Motor neuron (in vitro differentiated cells): Measurements from ENCODE around the gene C5AR2. TPM values are rescaled to one million over a fixed set of nuclear protein-coding genes. Genes with fewer than 3 reads are reported as not detected.
A peak's percentile ranks its signal among the peaks of the same experiment; 100 is the strongest.
"Not testable (repeated sequence)": the region's sequence is repeated elsewhere in the genome, so short reads cannot be mapped to it uniquely, and the experiment has no call there.

Experiments
- ATAC-seq, 8 experiments: fragments of 200-7000 bp; cut with Tn5 transposase; replicated peaks in 6 of 8; 2 replicates each; pipeline ENCODE4 v1.8.0; 2021; ENCODE audit warnings: mild to moderate bottlenecking in 8 of 8, moderate library complexity in 8 of 8
- H3K27ac ChIP-seq, 2 donors: fragments of 250-450 bp; sonication (Bioruptor Pico); 2 replicates each; pipeline ENCODE4 v1.9.0; 2021; ENCODE audit warnings: antibody characterized with exemption in 2 of 2, mild to moderate bottlenecking in 2 of 2, moderate library complexity in 1 of 2
- H3K4me1 ChIP-seq, 2 donors: fragments of 250-450 bp; sonication (Bioruptor Pico); replicated peaks in 1 of 2; 2 replicates each; pipeline ENCODE4 v1.6.1; 2021; ENCODE audit warnings: antibody characterized with exemption in 2 of 2, mild to moderate bottlenecking in 2 of 2, moderate library complexity in 1 of 2
- H3K4me3 ChIP-seq, 5 donors: fragments of 250-450 bp; sonication (Bioruptor Pico); 2 replicates each; pipeline ENCODE4 v1.9.0; 2021; ENCODE audit warnings: antibody characterized with exemption in 5 of 5, mild to moderate bottlenecking in 5 of 5, moderate library complexity in 4 of 5
- WGBS, 10 experiments: fragments of 450-650 bp; shearing (Covaris generic); methylation state at CpG; one replicate each; pipeline ENCODE4 v1.0.0; 2022; 5-methylcytosine and 5-hydroxymethylcytosine counted together
- in situ Hi-C, 9 experiments: fragments of 400-800 bp; cut with MboI; loops; one replicate each; pipeline ENCODE4 v1.15.0; 2021; ENCODE audit warnings: low sequenced_read_pairs in 9 of 9, low pct_unique_long_range_greater_than_20kb in 2 of 9; ENCODE audit not compliant: unreplicated experiment in 9 of 9
- total RNA-seq, 8 experiments: library from RNA; unstranded; fragments of 300-600 nt; gene quantifications; 2 replicates each; pipeline versions ENCODE4 v1.2.3 to v1.2.4, GENCODE V29; 2022

Gene C5AR2
- total RNA-seq, 8 experiments from 2014 or later: 0.04 to 0.36 (median 0.09) TPM; not detected in 1

DNA sequence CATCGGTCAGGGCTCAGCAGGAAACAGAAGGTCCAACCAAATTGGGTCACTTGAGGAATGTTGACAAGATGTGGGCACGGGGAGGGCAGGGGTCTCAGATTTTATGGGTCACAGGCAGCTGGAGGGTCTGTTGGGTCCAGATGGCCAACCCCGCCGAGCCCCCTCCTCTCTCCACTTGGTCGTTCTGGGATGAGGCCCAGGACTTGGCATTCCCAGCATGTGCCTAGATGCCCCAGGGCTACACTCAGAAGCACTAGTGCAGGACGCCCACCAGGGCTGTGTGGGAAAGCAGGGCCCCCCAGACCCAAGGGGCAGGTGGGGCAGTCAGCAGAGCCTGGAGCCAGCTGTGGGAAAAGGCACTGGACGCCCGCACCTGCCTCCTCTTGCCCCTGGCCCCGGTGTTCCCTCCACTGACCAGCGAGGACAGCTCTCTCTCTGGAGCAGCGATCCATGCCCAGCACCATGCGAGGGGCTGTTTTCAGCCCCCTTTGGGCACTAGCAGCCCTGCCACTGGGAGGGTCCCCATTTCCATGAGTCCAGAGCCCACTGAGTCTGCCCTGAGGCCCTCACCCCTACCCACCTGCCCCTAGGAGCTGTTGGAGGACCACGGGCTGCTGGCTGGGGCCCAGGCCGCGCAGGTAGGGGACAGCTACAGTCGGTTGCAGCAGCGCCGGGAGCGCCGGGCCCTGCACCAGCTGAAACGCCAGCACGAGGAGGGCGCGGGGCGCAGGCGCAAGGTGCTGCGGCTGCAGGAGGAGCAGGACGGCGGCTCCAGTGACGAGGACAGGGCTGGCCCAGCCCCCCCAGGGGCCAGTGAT is 43.1 kb downstream of the C5AR2 start:
- Histone ChIP-seq H3K4me1 (no peaks in the 10 kb centered on the region), H3K27ac (no peak overlapping the region), H3K4me3 (no peak overlapping the region)
- no peak for ATAC-seq
- in situ Hi-C loops: no loop called here
- 80 to 100% (median 92%) methylated on average over 1 to 3 of the region's 30 CpGs; no CpG with 5 or more reads in 6 of the 10 experiments for WGBS, 10 experiments

DNA sequence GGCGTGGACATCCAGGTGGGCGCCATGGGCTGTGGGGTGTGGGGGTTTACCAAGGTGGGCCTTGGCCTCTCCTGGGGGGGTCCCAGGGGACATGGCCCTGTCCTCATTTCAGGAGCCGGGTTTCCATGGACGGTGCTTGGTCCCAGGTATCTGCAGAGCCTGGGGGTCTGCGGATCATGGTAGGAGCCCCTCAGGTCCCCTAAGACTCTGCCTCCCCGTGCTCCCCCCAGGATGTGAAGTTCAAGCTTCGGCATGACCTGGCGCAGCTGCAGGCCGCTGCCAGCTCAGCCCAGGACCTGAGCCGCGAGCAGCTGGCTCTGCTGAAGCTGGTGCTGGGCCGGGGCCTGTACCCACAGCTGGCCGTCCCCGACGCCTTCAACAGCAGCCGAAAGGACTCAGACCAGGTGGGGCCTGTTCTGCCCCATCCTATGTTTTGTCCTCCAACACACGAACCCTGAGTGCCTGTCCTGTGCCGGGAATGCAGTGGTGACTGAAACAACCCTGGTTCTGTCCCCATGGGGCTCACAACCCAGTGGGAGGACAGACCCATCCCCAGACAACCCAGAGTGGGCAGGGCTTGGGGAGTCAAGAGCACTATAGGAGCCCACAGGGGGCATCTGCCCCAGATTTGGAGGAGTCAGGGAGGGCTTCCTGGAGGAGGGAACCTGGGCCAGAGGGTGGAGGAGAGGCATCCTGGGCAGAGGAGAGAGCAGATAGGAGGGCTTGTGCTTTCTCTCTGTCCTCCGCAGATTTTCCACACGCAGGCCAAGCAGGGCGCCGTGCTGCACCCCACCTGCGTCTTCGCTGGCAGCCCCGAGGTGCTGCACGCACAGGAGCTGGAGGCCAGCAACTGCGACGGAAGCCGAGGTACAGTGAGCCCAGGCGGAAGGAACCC is 44.0 kb downstream of the C5AR2 start:
- Histone ChIP-seq H3K4me1 (no peaks in the 10 kb centered on the region), H3K27ac (no peak overlapping the region), H3K4me3 (no peak overlapping the region)
- in situ Hi-C loops: no loop called here
- WGBS, 10 experiments: 86 to 100% (median 93%) methylated on average over 3 to 17 of the region's 30 CpGs; no CpG with 5 or more reads in 7 of the 10 experiments
- no peak for ATAC-seq

DNA sequence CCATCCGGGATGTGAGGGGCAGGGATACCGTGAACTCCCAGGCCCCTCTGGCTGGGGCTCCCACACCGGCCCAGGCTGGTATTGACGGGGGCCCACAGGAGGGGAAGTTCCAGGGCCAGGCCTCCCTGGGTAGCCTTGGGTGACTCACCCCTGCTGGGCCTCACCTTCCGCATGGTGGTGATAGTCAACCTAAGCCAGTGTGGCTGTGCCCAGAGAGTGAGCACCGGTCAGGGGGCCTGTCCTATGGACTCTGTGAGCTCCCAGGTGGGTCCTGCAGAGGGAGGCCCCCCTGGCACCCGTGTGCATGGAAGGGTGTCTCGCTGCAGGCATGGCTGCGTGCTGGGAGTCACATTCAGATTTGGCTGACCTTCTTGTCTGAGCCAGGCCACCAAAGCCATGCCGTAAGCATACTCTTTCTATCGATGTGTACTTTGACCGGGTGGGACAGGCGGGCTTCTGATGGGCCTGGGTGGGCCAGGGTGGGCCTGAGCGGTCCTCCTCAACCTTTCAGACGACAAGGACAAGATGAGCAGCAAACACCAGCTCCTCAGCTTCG is 44.7 kb downstream of the C5AR2 start:
- 80 to 100% methylated on average over 1 to 2 of the region's 16 CpGs; no CpG with 5 or more reads in 8 of the 10 experiments for WGBS, 10 experiments
- ATAC-seq: peak in 4 of 8 experiments; percentile 11 to 20 (median 17)
- no peak overlapping the region for H3K4me3 ChIP-seq
- in situ Hi-C loops: no loop called here
- H3K27ac ChIP-seq: no peak overlapping the region
- H3K4me1 ChIP-seq: no peaks in the 10 kb centered on the region

DNA sequence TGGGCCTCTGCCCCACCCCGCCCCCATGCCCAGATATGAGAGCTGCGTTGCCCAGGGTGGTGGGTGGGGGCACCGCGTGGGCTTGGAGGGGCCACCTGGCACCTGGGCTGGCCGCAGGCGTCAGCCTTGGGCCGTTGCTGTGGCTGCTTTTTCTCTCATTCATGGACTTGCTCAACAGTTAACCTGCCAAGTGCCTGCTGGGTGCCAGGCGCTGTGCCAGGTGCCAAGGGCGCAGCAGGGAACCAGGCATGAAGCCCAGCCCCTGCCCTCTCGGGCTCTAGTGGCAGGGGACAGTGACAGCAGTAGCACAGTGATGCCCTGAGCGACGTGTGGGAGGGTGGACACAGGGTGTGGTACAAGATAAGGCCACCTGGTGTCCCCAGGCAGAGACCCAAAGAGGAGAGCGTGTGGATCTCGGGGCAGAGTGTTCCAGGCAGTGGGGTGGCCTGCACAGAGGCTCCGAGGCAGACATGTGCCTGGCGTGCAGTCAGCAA is 45.3 kb downstream of the C5AR2 start:
- in situ Hi-C loops: no loop called here
- 80 to 93% methylated on average over 1 to 6 of the region's 16 CpGs; no CpG with 5 or more reads in 8 of the 10 experiments for WGBS, 10 experiments
- Histone ChIP-seq H3K4me1 (no peaks in the 10 kb centered on the region), H3K27ac (no peak overlapping the region), H3K4me3 (no peak overlapping the region)
- ATAC-seq: peak in 1 of 8 experiments; percentile 12

DNA sequence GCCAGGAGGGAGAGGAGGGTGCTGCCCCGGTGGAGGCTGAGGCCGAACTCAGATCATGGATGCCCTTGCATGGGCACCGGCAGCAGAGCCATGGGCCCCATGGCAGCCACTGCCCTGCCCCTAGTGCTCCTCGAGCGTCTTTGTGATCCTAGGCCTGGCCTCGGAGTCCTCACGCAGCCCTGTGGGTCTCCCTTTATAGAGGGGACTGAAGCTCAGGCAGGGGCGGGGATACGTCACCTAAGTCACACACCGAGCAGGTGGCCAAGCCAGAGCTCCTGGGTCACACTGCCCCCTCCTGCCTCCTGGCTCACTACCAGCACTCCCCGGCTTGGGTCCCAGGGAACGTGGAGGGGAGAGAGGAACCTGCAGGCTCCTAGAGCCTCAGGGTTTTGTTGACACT is 45.8 kb downstream of the C5AR2 start:
- ATAC-seq: no peak
- no peak overlapping the region for H3K27ac ChIP-seq
- in situ Hi-C loops: no loop called here
- no peaks in the 10 kb centered on the region for H3K4me1 ChIP-seq
- 60 to 94% (median 80%) methylated on average over 1 to 9 of the region's 12 CpGs; no CpG with 5 or more reads in 5 of the 10 experiments for WGBS, 10 experiments
- no peak overlapping the region for H3K4me3 ChIP-seq

DNA sequence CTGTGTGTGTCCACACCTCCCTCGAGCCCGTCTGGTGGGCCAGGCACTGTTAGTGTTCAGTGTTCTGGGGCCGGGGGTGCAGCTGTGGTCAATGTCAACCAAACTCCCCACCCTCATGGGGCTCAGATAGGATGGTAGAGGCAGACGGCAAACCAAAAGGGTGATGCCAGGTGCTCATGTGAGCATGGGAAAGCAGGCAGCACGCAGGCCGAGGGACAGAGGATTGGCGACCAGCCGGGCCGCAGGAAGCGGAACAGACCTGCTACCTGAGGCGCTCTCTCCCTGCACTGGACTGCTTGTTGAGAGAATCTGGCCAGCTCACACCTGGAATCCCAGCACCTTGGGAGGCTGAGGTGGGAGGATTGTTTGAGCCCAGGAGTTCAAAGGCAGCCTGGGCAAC is 46.3 kb downstream of the C5AR2 start:
- Histone ChIP-seq H3K4me1 (no peaks in the 10 kb centered on the region), H3K27ac (no peak overlapping the region), H3K4me3 (no peak overlapping the region)
- WGBS, 10 experiments: 79 to 100% (median 96%) methylated on average over 2 to 9 of the region's 11 CpGs; no CpG with 5 or more reads in 5 of the 10 experiments
- no peak for ATAC-seq
- in situ Hi-C loops: no loop called here

DNA sequence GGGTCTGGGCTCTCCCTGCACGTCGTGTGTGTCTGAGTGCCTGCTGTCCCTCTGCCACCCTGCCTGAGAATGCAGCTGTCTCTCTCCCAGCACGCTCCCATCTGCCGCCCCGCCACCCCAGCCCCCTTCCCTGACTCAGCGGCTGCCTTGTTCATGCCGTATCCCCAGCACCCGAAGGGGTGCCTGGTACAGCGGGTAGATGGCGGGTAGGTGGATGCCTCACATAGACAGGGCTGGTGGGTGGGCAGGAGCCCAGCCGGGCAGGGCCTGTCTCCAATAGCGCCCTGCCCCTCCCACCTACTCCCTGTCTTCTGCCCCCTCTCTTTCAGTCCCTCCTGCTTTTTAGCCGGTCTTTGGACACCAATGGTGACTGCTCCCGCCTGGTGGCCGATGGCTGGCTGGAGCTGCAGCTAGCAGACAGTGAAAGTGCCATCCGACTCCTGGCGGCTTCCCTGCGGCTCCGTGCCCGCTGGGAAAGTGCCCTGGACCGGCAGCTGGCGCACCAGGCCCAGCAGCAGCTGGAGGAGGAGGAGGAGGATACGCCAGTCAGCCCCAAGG is 47.5 kb downstream of the C5AR2 start:
- ATAC-seq: peak in 5 of 8 experiments; percentile 6 to 30 (median 17)
- no peak overlapping the region for H3K27ac ChIP-seq
- peaks cover 0 to 3% of the 10 kb centered on the region in 2 donors for H3K4me1 ChIP-seq
- no peak overlapping the region for H3K4me3 ChIP-seq
- in situ Hi-C loops: no loop called here
- WGBS, 10 experiments: 80 to 100% (median 91%) methylated on average over 1 to 13 of the region's 23 CpGs; no CpG with 5 or more reads in 5 of the 10 experiments

DNA sequence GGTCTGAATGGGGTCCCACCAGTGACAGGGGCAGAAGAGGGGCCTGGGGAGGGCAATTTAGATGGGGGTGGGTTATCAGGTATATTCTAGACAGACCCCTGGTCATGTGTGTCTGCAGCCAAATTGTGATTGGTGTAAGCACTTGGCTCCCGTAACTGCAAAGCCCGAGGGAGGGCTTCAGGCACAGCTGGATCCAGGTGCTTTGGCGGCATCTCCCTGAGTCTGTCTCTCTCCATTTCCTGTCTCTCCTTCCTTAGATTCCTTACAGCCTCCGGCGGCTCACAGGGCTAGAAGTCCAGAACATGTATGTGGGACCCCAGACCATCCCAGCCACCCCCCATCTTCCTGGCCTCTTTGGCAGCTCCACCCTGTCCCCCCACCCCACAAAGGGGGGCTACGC is 48.6 kb downstream of the C5AR2 start:
- in situ Hi-C loops: no loop called here
- ATAC-seq: no peak
- H3K4me3 ChIP-seq: no peak overlapping the region
- H3K4me1 ChIP-seq: peaks cover 0 to 3% of the 10 kb centered on the region in 2 donors
- no peak overlapping the region for H3K27ac ChIP-seq
- WGBS, 10 experiments: 100% methylated on average over 1 to 2 of the region's 6 CpGs; no CpG with 5 or more reads in 8 of the 10 experiments

DNA sequence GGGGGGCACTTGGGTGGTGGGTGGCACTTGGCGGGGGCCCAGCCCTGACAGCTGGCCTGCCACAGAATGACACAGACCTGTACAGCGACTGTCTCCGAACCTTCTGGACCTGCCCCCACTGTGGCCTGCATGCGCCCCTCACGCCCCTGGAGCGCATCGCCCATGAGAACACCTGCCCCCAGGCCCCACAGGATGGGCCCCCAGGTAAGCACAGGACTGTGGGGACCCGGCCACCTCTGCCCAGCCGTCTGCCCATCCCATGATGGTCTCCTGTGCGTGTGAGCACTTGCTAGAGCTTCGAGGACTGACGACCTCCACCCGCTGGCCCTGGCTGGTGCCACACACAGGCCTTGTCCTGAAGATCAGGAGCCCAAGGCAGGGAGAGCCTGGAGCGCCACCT is 49.1 kb downstream of the C5AR2 start:
- no peak for ATAC-seq

DNA sequence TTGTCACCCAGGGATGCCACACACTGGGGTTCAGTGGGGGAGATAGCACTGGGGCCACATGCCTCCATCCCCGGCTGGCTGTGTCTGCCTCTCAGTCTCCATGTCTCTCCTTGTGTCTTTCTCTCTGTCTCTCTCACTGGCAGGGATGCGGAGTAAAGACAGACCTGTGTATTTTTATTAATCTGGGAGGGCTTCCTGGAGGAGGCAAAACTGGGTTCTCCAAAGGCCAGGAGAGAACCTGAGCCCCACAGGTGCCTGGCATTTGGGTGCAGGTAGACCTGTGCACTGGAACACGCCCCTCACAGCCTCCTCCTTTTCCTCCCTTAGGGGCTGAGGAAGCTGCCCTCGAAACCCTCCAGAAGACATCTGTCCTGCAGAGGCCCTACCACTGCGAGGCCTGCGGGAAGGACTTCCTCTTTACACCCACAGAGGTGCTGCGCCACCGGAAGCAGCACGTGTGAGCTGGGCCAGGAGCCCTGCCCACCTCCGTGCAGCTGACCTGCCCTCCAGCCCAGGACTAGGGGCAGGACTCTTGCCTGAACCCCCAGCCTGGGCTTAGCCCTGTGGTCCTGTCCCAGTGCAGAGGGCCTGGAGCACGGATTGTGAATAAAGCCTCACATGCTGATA is 49.8 kb downstream of the C5AR2 start:
- WGBS, 10 experiments: 96 to 100% (median 100%) methylated on average over 3 to 5 of the region's 11 CpGs; no CpG with 5 or more reads in 7 of the 10 experiments
- Histone ChIP-seq H3K4me1 (peaks cover 0 to 3% of the 10 kb centered on the region in 2 donors), H3K27ac (no peak overlapping the region), H3K4me3 (no peak overlapping the region)
- in situ Hi-C loops: no loop called here
- ATAC-seq: no peak

More for the DNA sequence above, 49.1 kb downstream of the C5AR2 start:
- no peak overlapping the region for H3K27ac ChIP-seq
- 90 to 100% (median 96%) methylated on average over 2 to 5 of the region's 14 CpGs; no CpG with 5 or more reads in 7 of the 10 experiments for WGBS, 10 experiments
- peaks cover 0 to 3% of the 10 kb centered on the region in 2 donors for H3K4me1 ChIP-seq
- in situ Hi-C loops: no loop called here
- H3K4me3 ChIP-seq: no peak overlapping the region

DNA sequence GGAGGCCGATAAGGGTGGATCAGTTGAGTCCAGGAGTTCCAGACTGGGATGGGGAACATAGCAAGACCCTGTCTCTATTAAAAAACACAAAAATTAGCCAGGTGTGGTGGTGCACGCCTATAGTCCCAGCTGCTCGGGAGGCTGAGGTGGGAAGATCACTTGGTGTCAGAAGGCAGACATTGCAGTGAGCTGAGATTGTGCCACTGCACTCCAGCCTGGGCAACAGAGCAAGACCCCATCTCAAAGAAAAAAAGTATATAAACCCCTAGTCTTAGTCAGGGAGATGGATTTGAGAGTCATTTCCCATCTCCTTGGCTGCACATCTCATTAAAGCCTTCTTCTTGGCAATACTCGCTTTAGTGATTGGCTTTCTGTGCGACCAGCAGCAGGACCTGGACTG is 51.9 kb downstream of the C5AR2 start:
- 10 to 100% (median 83%) methylated on average over 1 to 5 of the region's 5 CpGs; no CpG with 5 or more reads in 3 of the 10 experiments for WGBS, 10 experiments
- H3K4me3 ChIP-seq, H3K27ac ChIP-seq, in situ Hi-C loops, H3K4me1 ChIP-seq, ATAC-seq: not testable (repeated sequence)

DNA sequence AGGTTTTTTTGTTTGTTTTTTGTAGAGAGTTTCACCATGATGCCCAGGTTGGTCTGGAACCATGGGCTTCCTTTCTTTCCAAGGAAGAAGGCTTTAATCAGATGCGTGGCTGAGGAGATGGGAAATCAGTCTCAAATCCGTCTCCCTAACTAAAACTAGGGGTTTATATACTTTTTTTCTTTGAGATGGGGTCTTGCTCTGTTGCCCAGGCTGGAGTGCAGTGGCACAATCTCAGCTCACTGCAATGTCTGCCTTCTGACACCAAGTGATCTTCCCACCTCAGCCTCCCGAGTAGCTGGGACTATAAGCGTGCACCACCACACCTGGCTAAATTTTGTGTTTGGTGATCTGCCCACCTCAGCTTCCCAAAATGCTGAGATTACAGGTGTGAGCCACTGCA is 52.6 kb downstream of the C5AR2 start:
- ATAC-seq, H3K4me1 ChIP-seq, H3K27ac ChIP-seq, H3K4me3 ChIP-seq, in situ Hi-C loops: not testable (repeated sequence)
- 92 to 100% (median 100%) methylated on average over 1 to 2 of the region's 4 CpGs; no CpG with 5 or more reads in 6 of the 10 experiments for WGBS, 10 experiments
